Measurements from ENCODE around the gene SEZ6. TPM values are rescaled to one million over a fixed set of nuclear protein-coding genes. Genes with fewer than 3 reads are reported as not detected.

SEZ6 gene
- total RNA-seq, 1 donor from 2014 or later, result 1.5 TPM

DNA sequence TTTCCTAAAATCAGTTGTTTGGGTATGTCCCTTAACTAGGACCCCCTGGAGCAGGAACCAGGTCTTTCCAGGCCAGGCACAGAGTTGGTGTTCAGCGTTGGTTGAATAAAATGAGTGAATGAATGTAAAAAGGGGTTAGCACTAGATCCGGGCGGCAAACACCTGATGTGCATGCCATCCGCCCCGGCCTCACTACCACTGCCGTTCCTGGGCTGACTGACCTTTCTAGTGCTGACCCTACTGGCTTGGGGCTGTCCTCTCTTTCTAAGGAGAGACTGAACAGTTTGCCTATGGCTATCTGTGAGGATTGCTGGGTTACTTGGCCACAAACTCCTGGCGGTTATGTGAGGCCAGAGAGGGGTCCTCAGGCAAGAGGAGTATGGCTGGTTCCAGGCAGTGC, 44.4 kb downstream of the SEZ6 start:
- peaks cover 2% of the 10 kb centered on the region for H3K4me1 Mint-ChIP-seq
- no peaks in the 10 kb centered on the region for H3K79me2 ChIP-seq (ENCODE audit: low read depth)
- TF ChIP-seq, protein P1, sequence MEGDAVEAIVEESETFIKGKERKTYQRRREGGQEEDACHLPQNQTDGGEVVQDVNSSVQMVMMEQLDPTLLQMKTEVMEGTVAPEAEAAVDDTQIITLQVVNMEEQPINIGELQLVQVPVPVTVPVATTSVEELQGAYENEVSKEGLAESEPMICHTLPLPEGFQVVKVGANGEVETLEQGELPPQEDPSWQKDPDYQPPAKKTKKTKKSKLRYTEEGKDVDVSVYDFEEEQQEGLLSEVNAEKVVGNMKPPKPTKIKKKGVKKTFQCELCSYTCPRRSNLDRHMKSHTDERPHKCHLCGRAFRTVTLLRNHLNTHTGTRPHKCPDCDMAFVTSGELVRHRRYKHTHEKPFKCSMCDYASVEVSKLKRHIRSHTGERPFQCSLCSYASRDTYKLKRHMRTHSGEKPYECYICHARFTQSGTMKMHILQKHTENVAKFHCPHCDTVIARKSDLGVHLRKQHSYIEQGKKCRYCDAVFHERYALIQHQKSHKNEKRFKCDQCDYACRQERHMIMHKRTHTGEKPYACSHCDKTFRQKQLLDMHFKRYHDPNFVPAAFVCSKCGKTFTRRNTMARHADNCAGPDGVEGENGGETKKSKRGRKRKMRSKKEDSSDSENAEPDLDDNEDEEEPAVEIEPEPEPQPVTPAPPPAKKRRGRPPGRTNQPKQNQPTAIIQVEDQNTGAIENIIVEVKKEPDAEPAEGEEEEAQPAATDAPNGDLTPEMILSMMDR (IDR thresholded peaks at IDR 0.05), result no peak
- TF ChIP-seq EZH2phosphoT487 (IDR thresholded peaks at IDR 0.05) (no peak), EZH2 (IDR thresholded peaks at IDR 0.05) (no peak)
- H3K4me1 ChIP-seq, result no peaks in the 10 kb centered on the region
- H3K27ac Mint-ChIP-seq, result no peak overlapping the region
- H3K27ac ChIP-seq, result no peak overlapping the region
- no peak overlapping the region for H2AFZ ChIP-seq (replicated peaks)
- H3K9ac ChIP-seq, result no peak overlapping the region
- DNase-seq (ENCODE audit: low spot score), result no peak
- no peaks in the 10 kb centered on the region for H3K36me3 Mint-ChIP-seq
- no peak overlapping the region for H3K4me3 Mint-ChIP-seq
- peaks cover 9% of the 10 kb centered on the region for H3K27me3 Mint-ChIP-seq (ENCODE audit: insufficient read depth, low read depth)
- H3K4me2 ChIP-seq, result no peak overlapping the region
- H4K20me1 ChIP-seq (ENCODE audit: low read depth), result no peaks in the 10 kb centered on the region
- H3K4me3 ChIP-seq, result no peak overlapping the region
- peaks cover 2% of the 10 kb centered on the region for H3F3A ChIP-seq (ENCODE audit: low read depth)
- no peaks in the 10 kb centered on the region for H3K27me3 ChIP-seq
- H3K36me3 ChIP-seq, result no peaks in the 10 kb centered on the region
- no peaks in the 10 kb centered on the region for H3K9me3 ChIP-seq (ENCODE audit: low read depth)
- no peaks in the 10 kb centered on the region for H3K9me3 Mint-ChIP-seq

DNA sequence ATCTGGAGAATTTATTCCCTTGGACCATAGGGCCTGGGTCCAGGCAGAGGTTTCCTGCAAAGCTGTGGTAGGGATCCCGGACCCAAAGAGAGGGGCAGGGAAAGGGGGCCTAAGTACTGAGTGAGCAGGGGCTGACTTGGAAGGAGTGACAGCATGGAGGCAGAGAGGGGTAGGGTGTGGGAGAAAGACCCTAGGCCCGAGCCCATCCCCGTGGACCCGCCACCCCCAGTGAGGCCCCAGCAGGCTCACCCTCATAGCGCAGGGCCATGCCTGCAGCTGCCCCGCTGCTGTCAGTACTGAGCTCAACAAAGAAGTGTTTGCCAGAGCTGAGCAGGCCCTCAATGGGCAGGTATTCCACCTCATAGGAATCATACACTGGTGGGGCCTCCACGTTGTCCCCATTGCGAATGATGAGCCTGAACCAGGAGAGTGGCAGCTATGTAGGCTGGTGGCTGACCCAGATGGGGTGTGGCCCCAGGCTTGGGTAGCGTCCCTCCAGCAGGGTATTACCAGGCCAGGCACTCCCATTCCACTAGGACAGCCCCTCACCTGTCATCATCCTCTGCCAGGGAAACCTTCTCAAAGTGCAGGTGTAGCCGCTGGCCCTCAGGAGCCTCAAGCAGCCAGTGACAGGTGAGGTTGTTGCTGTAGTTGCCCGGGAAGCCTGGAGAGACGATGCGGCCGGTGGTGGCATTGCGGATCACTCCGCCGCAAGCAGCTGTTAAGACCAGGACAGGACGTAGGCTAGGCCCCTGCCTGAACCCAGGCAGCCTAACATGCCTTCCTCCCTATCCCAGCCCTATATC, 45.4 kb downstream of the SEZ6 start:
- H4K20me1 ChIP-seq (ENCODE audit: low read depth), result no peaks in the 10 kb centered on the region
- no peak overlapping the region for H3K9ac ChIP-seq
- no peaks in the 10 kb centered on the region for H3K36me3 ChIP-seq
- no peak overlapping the region for H2AFZ ChIP-seq (replicated peaks)
- Mint-ChIP-seq H3K27ac (no peak overlapping the region), H3K9me3 (no peaks in the 10 kb centered on the region), H3K36me3 (no peaks in the 10 kb centered on the region), H3K4me3 (no peak overlapping the region), H3K27me3 (ENCODE audit: insufficient read depth, low read depth) (peaks cover 7% of the 10 kb centered on the region), H3K4me1 (no peaks in the 10 kb centered on the region)
- TF ChIP-seq, protein P1 (IDR thresholded peaks at IDR 0.05), result no peak
- TF ChIP-seq EZH2phosphoT487 (IDR thresholded peaks at IDR 0.05) (no peak), EZH2 (IDR thresholded peaks at IDR 0.05) (no peak)
- no peak overlapping the region for H3K4me2 ChIP-seq
- no peak overlapping the region for H3K27ac ChIP-seq
- no peaks in the 10 kb centered on the region for H3F3A ChIP-seq (ENCODE audit: low read depth)
- no peaks in the 10 kb centered on the region for H3K27me3 ChIP-seq
- DNase-seq (ENCODE audit: low spot score), result no peak
- no peaks in the 10 kb centered on the region for H3K9me3 ChIP-seq (ENCODE audit: low read depth)
- H3K4me3 ChIP-seq, result no peak overlapping the region
- H3K79me2 ChIP-seq (ENCODE audit: low read depth), result no peaks in the 10 kb centered on the region
- H3K4me1 ChIP-seq, result no peaks in the 10 kb centered on the region

DNA sequence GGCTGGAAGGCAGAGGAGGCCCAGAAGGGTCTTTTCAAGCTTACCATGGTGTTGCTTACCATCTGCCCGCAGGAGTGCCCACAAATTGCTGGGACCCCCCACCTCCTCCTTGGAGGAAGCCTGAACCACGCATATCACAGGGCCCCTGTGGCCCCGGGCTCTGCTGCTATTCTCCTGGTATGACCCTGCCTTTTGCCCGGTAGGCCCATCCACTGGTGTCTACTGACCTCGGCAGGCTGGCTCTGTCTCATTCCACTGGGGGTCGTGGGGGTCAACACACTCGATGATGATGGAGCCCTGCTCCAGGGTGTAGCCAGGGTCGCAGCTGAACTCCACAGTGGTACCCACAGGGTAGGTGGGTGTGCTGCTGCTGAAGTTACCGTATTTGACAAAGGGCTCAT, 46.4 kb downstream of the SEZ6 start:
- no peaks in the 10 kb centered on the region for H3K27me3 ChIP-seq
- H3K9me3 ChIP-seq (ENCODE audit: low read depth), result no peaks in the 10 kb centered on the region
- Mint-ChIP-seq H3K4me1 (no peaks in the 10 kb centered on the region), H3K4me3 (no peak overlapping the region), H3K27ac (no peak overlapping the region), H3K36me3 (no peaks in the 10 kb centered on the region), H3K27me3 (ENCODE audit: insufficient read depth, low read depth) (peaks cover 7% of the 10 kb centered on the region), H3K9me3 (no peaks in the 10 kb centered on the region)
- no peaks in the 10 kb centered on the region for H3F3A ChIP-seq (ENCODE audit: low read depth)
- no peaks in the 10 kb centered on the region for H3K4me1 ChIP-seq
- no peak overlapping the region for H3K4me3 ChIP-seq
- H4K20me1 ChIP-seq (ENCODE audit: low read depth), result no peaks in the 10 kb centered on the region
- no peak overlapping the region for H3K4me2 ChIP-seq
- H3K79me2 ChIP-seq (ENCODE audit: low read depth), result no peaks in the 10 kb centered on the region
- TF ChIP-seq, protein P1 (IDR thresholded peaks at IDR 0.05), result no peak
- TF ChIP-seq EZH2phosphoT487 (IDR thresholded peaks at IDR 0.05) (no peak), EZH2 (IDR thresholded peaks at IDR 0.05) (no peak)
- H2AFZ ChIP-seq (replicated peaks), result no peak overlapping the region
- H3K36me3 ChIP-seq, result no peaks in the 10 kb centered on the region
- no peak overlapping the region for H3K27ac ChIP-seq
- DNase-seq (ENCODE audit: low spot score), result no peak
- no peak overlapping the region for H3K9ac ChIP-seq

Measured in neural progenitor cell (in vitro differentiated cells).